AG04450 (cell line): ENCODE data around the gene AKR1E2. TPM values are rescaled to one million over a fixed set of nuclear protein-coding genes. Genes with fewer than 3 reads are reported as not detected.

Experiments used
- CTCF ChIA-PET: fragments of 300-600, 350-600 bp; formaldehyde crosslinking; extraction: SDS; loops from one replicate; lab custom pipeline; 2022; ENCODE audit warnings: antibody characterized with exemption, inconsistent platforms; lab: Charles Lee
- POLR2A ChIA-PET: fragments of 350-600 bp; formaldehyde crosslinking; extraction: SDS; loops from one replicate; lab custom pipeline; 2021; ENCODE audit warnings: antibody characterized with exemption, inconsistent platforms; lab: Yijun Ruan, JAX
- DNase-seq: peaks from one replicate; pipeline ENCODE4 v3.0.0-alpha.2; 2011; ENCODE audit warnings: low read depth, low spot score
- H3K27ac ChIP-seq: one replicate; pipeline ENCODE4 v1.5.1; 2012; ENCODE audit warnings: low read depth, low read length, control low read depth
- H3K27me3 ChIP-seq: one replicate; pipeline ENCODE4 v1.6.0; 2012; ENCODE audit warnings: low read length; ENCODE audit not compliant: control insufficient read depth, insufficient read depth
- H3K4me3 ChIP-seq: 2 replicates; pipeline ENCODE4 v1.5.1; 2011; ENCODE audit warnings: mild to moderate bottlenecking, low read depth, low read length, control low read depth
- H3K9me3 ChIP-seq: 2 replicates; pipeline ENCODE4 v1.5.1; 2012; ENCODE audit warnings: low read length; ENCODE audit not compliant: control insufficient read depth, insufficient read depth
- polyA plus RNA-seq: library from polyadenylated mRNA; depleted of rRNA; stranded (reverse); fragments of >200 nt; gene quantifications from 2 replicates; pipeline ENCODE4 v1.2.3, GENCODE V29; 2011
- TF ChIP-seq, protein P1 (sequence below): IDR thresholded peaks from 2 replicates; pipeline ENCODE4 v1.5.1; 2011; ENCODE audit warnings: low read depth, low read length, control low read depth, inconsistent platforms

AKR1E2 gene
- polyA plus RNA-seq, 1 experiment, result 1.3 TPM

GRCh38 chr10:4790922-4791321 lies 35.1 kb upstream of the AKR1E2 start:
- Histone ChIP-seq H3K9me3 (no peaks in the 10 kb centered on the region), H3K27me3 (no peaks in the 10 kb centered on the region), H3K27ac (no peak overlapping the region), H3K4me3 (no peak overlapping the region)
- TF ChIP-seq, protein P1, sequence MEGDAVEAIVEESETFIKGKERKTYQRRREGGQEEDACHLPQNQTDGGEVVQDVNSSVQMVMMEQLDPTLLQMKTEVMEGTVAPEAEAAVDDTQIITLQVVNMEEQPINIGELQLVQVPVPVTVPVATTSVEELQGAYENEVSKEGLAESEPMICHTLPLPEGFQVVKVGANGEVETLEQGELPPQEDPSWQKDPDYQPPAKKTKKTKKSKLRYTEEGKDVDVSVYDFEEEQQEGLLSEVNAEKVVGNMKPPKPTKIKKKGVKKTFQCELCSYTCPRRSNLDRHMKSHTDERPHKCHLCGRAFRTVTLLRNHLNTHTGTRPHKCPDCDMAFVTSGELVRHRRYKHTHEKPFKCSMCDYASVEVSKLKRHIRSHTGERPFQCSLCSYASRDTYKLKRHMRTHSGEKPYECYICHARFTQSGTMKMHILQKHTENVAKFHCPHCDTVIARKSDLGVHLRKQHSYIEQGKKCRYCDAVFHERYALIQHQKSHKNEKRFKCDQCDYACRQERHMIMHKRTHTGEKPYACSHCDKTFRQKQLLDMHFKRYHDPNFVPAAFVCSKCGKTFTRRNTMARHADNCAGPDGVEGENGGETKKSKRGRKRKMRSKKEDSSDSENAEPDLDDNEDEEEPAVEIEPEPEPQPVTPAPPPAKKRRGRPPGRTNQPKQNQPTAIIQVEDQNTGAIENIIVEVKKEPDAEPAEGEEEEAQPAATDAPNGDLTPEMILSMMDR, result no peak
- CTCF ChIA-PET, result no interaction called here
- POLR2A ChIA-PET, result no interaction called here
- DNase-seq, result no peak

- Histone ChIP-seq H3K9me3 (peaks cover 3% of the 10 kb centered on the region; the same call in 1 of the 2 replicates), H3K4me3 (no peak overlapping the region), H3K27me3 (no peaks in the 10 kb centered on the region), H3K27ac (no peak overlapping the region)
- TF ChIP-seq, protein P1, result no peak
- no peak for DNase-seq
- POLR2A ChIA-PET, result no interaction called here
- CTCF ChIA-PET, result interaction anchor here (2.1 kb wide), 1 partner anchor 22 kb away, joined by 8 read pairs; no protein-coding TSS in a partner anchor
Observed at GRCh38 chr10:4792381-4792780, 33.6 kb upstream of the AKR1E2 start.

- Histone ChIP-seq H3K27me3 (no peaks in the 10 kb centered on the region), H3K27ac (no peak overlapping the region), H3K4me3 (no peak overlapping the region), H3K9me3 (peaks cover 3% of the 10 kb centered on the region; the same call in 1 of the 2 replicates)
- CTCF ChIA-PET, result no interaction called here
- POLR2A ChIA-PET, result no interaction called here
- TF ChIP-seq, protein P1, result no peak
- DNase-seq, result no peak
Observed at GRCh38 chr10:4801405-4801804, 24.6 kb upstream of the AKR1E2 start.

DNA sequence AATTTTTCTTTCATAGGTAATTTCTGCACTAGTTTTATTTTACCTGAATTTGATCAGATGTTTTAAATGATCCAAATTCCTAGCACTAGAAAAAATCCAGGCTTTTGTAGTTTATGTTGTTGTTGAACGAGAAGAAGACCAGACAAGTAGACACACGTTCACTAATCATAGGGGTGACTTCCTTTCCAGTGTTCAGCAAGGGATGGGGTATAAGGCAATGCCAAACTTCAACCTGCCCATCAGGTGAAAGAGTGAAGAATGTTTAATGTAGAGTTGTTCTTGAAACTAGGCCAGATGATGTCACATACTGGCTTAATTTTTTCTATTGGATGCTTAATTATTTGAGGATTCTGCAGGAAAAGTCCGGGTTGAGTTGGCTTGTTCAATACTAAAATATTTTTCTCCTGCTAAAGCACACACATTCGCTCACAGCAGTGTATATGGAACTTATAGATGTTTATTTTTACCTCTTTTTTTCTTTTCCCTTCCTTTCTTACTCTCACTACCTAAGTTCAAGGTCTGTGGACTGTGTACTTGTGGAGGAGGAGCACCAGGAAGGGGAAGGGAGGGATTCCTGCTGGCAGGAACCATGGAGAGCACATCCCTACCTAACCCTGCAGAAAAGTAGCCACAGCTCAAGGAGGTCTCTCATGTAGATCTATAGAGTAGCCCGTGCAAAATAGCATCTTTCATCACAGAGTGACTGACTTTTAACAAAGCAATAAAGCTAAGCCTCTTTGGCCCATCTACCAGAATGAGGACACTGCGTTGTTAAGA lies 23.1 kb upstream of the AKR1E2 start:
- no peak for DNase-seq
- ChIA-PET CTCF (interaction anchor here (1.0 to 2.6 kb wide), 3 partner anchors 12 to 13 kb away, joined by 4 to 20 read pairs (median 4); no protein-coding TSS in a partner anchor), POLR2A (no interaction called here)
- Histone ChIP-seq H3K9me3 (no peaks in the 10 kb centered on the region), H3K4me3 (no peak overlapping the region), H3K27ac (no peak overlapping the region), H3K27me3 (no peaks in the 10 kb centered on the region)
- TF ChIP-seq, protein P1, result no peak

GRCh38 chr10:4803822-4804221 lies 22.2 kb upstream of the AKR1E2 start:
- H3K27ac ChIP-seq, result peak overlapping the region; percentile 40
- TF ChIP-seq, protein P1, result no peak
- no peak overlapping the region for H3K4me3 ChIP-seq
- ChIA-PET POLR2A (no interaction called here), CTCF (interaction anchor here (1.6 to 2.6 kb wide), 2 partner anchors 11 to 12 kb away, joined by 4 to 20 read pairs; no protein-coding TSS in a partner anchor)
- DNase-seq, result no peak
- no peaks in the 10 kb centered on the region for H3K9me3 ChIP-seq
- no peaks in the 10 kb centered on the region for H3K27me3 ChIP-seq
